GM21723 (cell line): ENCODE data around the gene RAB40B.
A peak's percentile ranks its signal among the peaks of the same experiment; 100 is the strongest.

Experiments
- ATAC-seq: cut with Tn5 transposase; IDR thresholded peaks from one replicate; pipeline ENCODE4 v1.9.1; 2021; ENCODE audit warnings: mild to moderate bottlenecking, moderate library complexity; ENCODE audit not compliant: unreplicated experiment

Gene RAB40B

GRCh38 chr17:82653651-82654528 is 44.6 kb downstream of the RAB40B start:
- ATAC-seq, result no peak

GRCh38 chr17:82650723-82651122 is 47.8 kb downstream of the RAB40B start:
- ATAC-seq, result no peak

GRCh38 chr17:82649501-82650261 is 48.8 kb downstream of the RAB40B start:
- no peak for ATAC-seq

- ATAC-seq, result no peak
These were observed 49.7 kb downstream of the RAB40B start for GRCh38 chr17:82648742-82649331.

GRCh38 chr17:82648165-82648668 is 50.3 kb downstream of the RAB40B start, which contains the start of gene WDR45B:
Gene WDR45B (minus strand): TSS chr17:82648444. CDS start chr17:82648340, 104 bp downstream.
- peak; percentile 81 for ATAC-seq

- peak; percentile 28 for ATAC-seq
These were observed 50.8 kb downstream of the RAB40B start for GRCh38 chr17:82647593-82648164.

- no peak for ATAC-seq
These were observed 53.0 kb downstream of the RAB40B start for GRCh38 chr17:82645516-82645915.

GRCh38 chr17:82644148-82644547 is 54.4 kb downstream of the RAB40B start:
- no peak for ATAC-seq

GRCh38 chr17:82642022-82642421 is 56.5 kb downstream of the RAB40B start:
- no peak for ATAC-seq

GRCh38 chr17:82640036-82640435 is 58.5 kb downstream of the RAB40B start:
- ATAC-seq, result no peak

- ATAC-seq, result no peak
These were observed 58.9 kb downstream of the RAB40B start for GRCh38 chr17:82639628-82640027.

- no peak for ATAC-seq
These were observed 60.2 kb downstream of the RAB40B start for GRCh38 chr17:82638183-82638773.

- ATAC-seq, result no peak
These were observed 61.6 kb downstream of the RAB40B start for GRCh38 chr17:82636626-82637598.

- ATAC-seq, result no peak
These were observed 65.2 kb downstream of the RAB40B start for GRCh38 chr17:82633343-82633742.

- ATAC-seq, result no peak
These were observed 66.0 kb downstream of the RAB40B start for GRCh38 chr17:82632451-82632850.

GRCh38 chr17:82631544-82631943 is 67.0 kb downstream of the RAB40B start:
- ATAC-seq, result no peak

GRCh38 chr17:82630212-82630611 is 68.3 kb downstream of the RAB40B start:
- ATAC-seq, result no peak

GRCh38 chr17:82629748-82630147 is 68.8 kb downstream of the RAB40B start:
- ATAC-seq, result no peak

GRCh38 chr17:82627405-82627804 is 71.1 kb downstream of the RAB40B start:
- ATAC-seq, result no peak
